Measurements from ENCODE around the gene ANKRD2.
"Not testable (repeated sequence)": the region's sequence is repeated elsewhere in the genome, so short reads cannot be mapped to it uniquely, and the experiment has no call there.

Gene ANKRD2

GRCh38 chr10:97561386-97562077, 11.0 kb upstream of the ANKRD2 start:
- H3K4me1 ChIP-seq; H3K4me2 ChIP-seq (ENCODE audit: low read length); H2AFZ ChIP-seq; H3K9me3 ChIP-seq (ENCODE audit: control insufficient read depth, low read length); H3K27ac ChIP-seq; H3K4me3 ChIP-seq (ENCODE audit: low read depth, low read length); H3K79me2 ChIP-seq; H3K27me3 ChIP-seq (ENCODE audit: control insufficient read depth, insufficient read depth, low read length); H3K36me3 ChIP-seq (ENCODE audit: control insufficient read depth, insufficient read depth, low read length); H3K9ac ChIP-seq: not testable (repeated sequence)

GRCh38 chr10:97562329-97562728, 10.2 kb upstream of the ANKRD2 start:
- not testable (repeated sequence) for H3K4me1 ChIP-seq; H3K4me3 ChIP-seq (ENCODE audit: low read depth, low read length); H3K27me3 ChIP-seq (ENCODE audit: control insufficient read depth, insufficient read depth, low read length); H3K4me2 ChIP-seq (ENCODE audit: low read length); H3K79me2 ChIP-seq; H3K36me3 ChIP-seq (ENCODE audit: control insufficient read depth, insufficient read depth, low read length); H2AFZ ChIP-seq; H3K9ac ChIP-seq; H3K27ac ChIP-seq; H3K9me3 ChIP-seq (ENCODE audit: control insufficient read depth, low read length)

GRCh38 chr10:97563337-97563736, 9.2 kb upstream of the ANKRD2 start:
- Histone ChIP-seq H3K9ac (no peak overlapping the region), H2AFZ (no peak overlapping the region), H3K27ac (no peak overlapping the region), H3K9me3 (ENCODE audit: control insufficient read depth, low read length) (no peaks in the 10 kb centered on the region), H3K79me2 (no peaks in the 10 kb centered on the region), H3K4me2 (ENCODE audit: low read length) (no peak overlapping the region), H3K36me3 (ENCODE audit: control insufficient read depth, insufficient read depth, low read length) (no peaks in the 10 kb centered on the region), H3K4me3 (ENCODE audit: low read depth, low read length) (no peak overlapping the region), H3K27me3 (ENCODE audit: control insufficient read depth, insufficient read depth, low read length) (no peaks in the 10 kb centered on the region), H3K4me1 (no peaks in the 10 kb centered on the region)
- TF ChIP-seq CTCF (IDR thresholded peaks at IDR 0.05) = no peak

GRCh38 chr10:97564776-97565175, 7.8 kb upstream of the ANKRD2 start:
- H3K4me1 ChIP-seq = no peaks in the 10 kb centered on the region
- no peaks in the 10 kb centered on the region for H3K9me3 ChIP-seq (ENCODE audit: control insufficient read depth, low read length)
- no peak overlapping the region for H3K4me3 ChIP-seq (ENCODE audit: low read depth, low read length)
- H3K4me2 ChIP-seq (ENCODE audit: low read length) = no peak overlapping the region
- H3K79me2 ChIP-seq = no peaks in the 10 kb centered on the region
- H3K9ac ChIP-seq = no peak overlapping the region
- no peaks in the 10 kb centered on the region for H3K27me3 ChIP-seq (ENCODE audit: control insufficient read depth, insufficient read depth, low read length)
- no peak overlapping the region for H3K27ac ChIP-seq
- H2AFZ ChIP-seq = no peak overlapping the region
- no peaks in the 10 kb centered on the region for H3K36me3 ChIP-seq (ENCODE audit: control insufficient read depth, insufficient read depth, low read length)
- no peak for TF ChIP-seq CTCF (IDR thresholded peaks at IDR 0.05)

GRCh38 chr10:97566336-97566996, 6.1 kb upstream of the ANKRD2 start:
- no peak overlapping the region for H3K27ac ChIP-seq
- H3K36me3 ChIP-seq (ENCODE audit: control insufficient read depth, insufficient read depth, low read length) = no peaks in the 10 kb centered on the region
- H3K4me3 ChIP-seq (ENCODE audit: low read depth, low read length) = no peak overlapping the region
- no peak for TF ChIP-seq CTCF (IDR thresholded peaks at IDR 0.05)
- H3K4me1 ChIP-seq = no peaks in the 10 kb centered on the region
- no peaks in the 10 kb centered on the region for H3K79me2 ChIP-seq
- no peak overlapping the region for H3K9ac ChIP-seq
- no peak overlapping the region for H2AFZ ChIP-seq
- no peaks in the 10 kb centered on the region for H3K9me3 ChIP-seq (ENCODE audit: control insufficient read depth, low read length)
- no peaks in the 10 kb centered on the region for H3K27me3 ChIP-seq (ENCODE audit: control insufficient read depth, insufficient read depth, low read length)
- no peak overlapping the region for H3K4me2 ChIP-seq (ENCODE audit: low read length)
